H1 (cell line): ENCODE data around the gene PRICKLE1. TPM values are rescaled to one million over a fixed set of nuclear protein-coding genes. Genes with fewer than 3 reads are reported as not detected.

ENCODE experiments used
- CTCF ChIA-PET: fragments of 300-600 bp; sonication (Branson Sonifier 250); formaldehyde crosslinking; loops from one replicate; lab custom pipeline; 2021; ENCODE audit not compliant: partially characterized antibody; lab: Charles Lee
- POLR2A ChIA-PET: fragments of 300-600 bp; sonication (Branson Sonifier 250); formaldehyde crosslinking; loops from one replicate; lab custom pipeline; 2021; ENCODE audit warnings: inconsistent platforms; ENCODE audit not compliant: partially characterized antibody; lab: Charles Lee
- DNase-seq, 2 experiments: peaks; one replicate each; pipeline versions ENCODE4 v3.0.0 to v3.0.0-alpha.2; 2010 to 2022; ENCODE audit warnings: low spot score in 2 of 2, low read depth in 1 of 2, mixed read lengths in 1 of 2
- FAIRE-seq: peaks from 2 replicates; lab custom pipeline; 2011; peaks lifted over from hg19 to GRCh38; lab: Jason Lieb, UNC
- H2AFZ ChIP-seq: 2 replicates; pipeline ENCODE4 v1.8.1; 2012; ENCODE audit warnings: low read length, inconsistent platforms
- H2AK5ac ChIP-seq: 2 replicates; pipeline ENCODE4 v1.6.1; 2013; ENCODE audit warnings: low read depth, low read length
- H2BK120ac ChIP-seq: replicated peaks from 2 replicates; pipeline ENCODE3; 2013; ENCODE audit warnings: low read depth, low read length, inconsistent platforms
- H2BK12ac ChIP-seq: 2 replicates; pipeline ENCODE4 v1.6.1; 2013; ENCODE audit warnings: low read depth, low read length
- H2BK15ac ChIP-seq: 2 replicates; pipeline ENCODE4 v1.6.1; 2013; ENCODE audit warnings: low read length
- H2BK20ac ChIP-seq: 2 replicates; pipeline ENCODE4 v1.6.1; 2013; ENCODE audit warnings: low read length
- H2BK5ac ChIP-seq: 2 replicates; pipeline ENCODE4 v1.6.1; 2013; ENCODE audit warnings: low read depth, low read length
- H3K14ac ChIP-seq: 2 replicates; pipeline ENCODE4 v1.6.1; 2013; ENCODE audit warnings: inconsistent platforms; ENCODE audit not compliant: insufficient read length
- H3K18ac ChIP-seq: 2 replicates; pipeline ENCODE4 v1.6.1; 2013; ENCODE audit warnings: low read length; ENCODE audit errors: extremely low read depth
- H3K23ac ChIP-seq: 2 replicates; pipeline ENCODE4 v1.6.1; 2013; ENCODE audit warnings: inconsistent platforms; ENCODE audit not compliant: insufficient read length
- H3K23me2 ChIP-seq: 2 replicates; pipeline ENCODE4 v1.6.1; 2013; ENCODE audit warnings: low read depth, low read length
- H3K27ac ChIP-seq: 2 replicates; pipeline ENCODE4 v1.6.1; 2011; ENCODE audit warnings: low read depth, low read length, inconsistent platforms
- H3K27me3 ChIP-seq, 4 experiments: replicated peaks in 1 of 4; 1 replicate in 1 of 4; 2 replicates in 3 of 4; pipeline versions ENCODE4 v1.6.1 to v1.8.1; 2011 to 2013; ENCODE audit warnings: low read length in 3 of 4, mild to moderate bottlenecking in 3 of 4, inconsistent platforms in 2 of 4, mixed read lengths in 2 of 4, moderate library complexity in 1 of 4; ENCODE audit not compliant: control insufficient read depth in 3 of 4, insufficient read depth in 3 of 4; ENCODE audit errors: extremely low read depth in 1 of 4
- H3K36me3 ChIP-seq, 4 experiments: 2 replicates each; pipeline versions ENCODE4 v1.6.1 to v1.8.1; 2011 to 2013; ENCODE audit warnings: mild to moderate bottlenecking in 4 of 4, low read length in 3 of 4, moderate library complexity in 2 of 4, control low read depth in 1 of 4, inconsistent platforms in 1 of 4; ENCODE audit not compliant: insufficient read depth in 4 of 4, control insufficient read depth in 2 of 4
- H3K4ac ChIP-seq: replicated peaks from 2 replicates; pipeline ENCODE3; 2013; ENCODE audit warnings: low read length, low read depth, mixed read lengths, inconsistent platforms; ENCODE audit not compliant: insufficient read length
- H3K4me1 ChIP-seq, 4 experiments: replicated peaks in 1 of 4; 1 replicate in 1 of 4; 2 replicates in 3 of 4; pipeline versions ENCODE4 v1.6.1 to v1.8.1; 2011 to 2013; ENCODE audit warnings: low read length in 3 of 4, inconsistent platforms in 2 of 4, mixed read lengths in 1 of 4; ENCODE audit not compliant: insufficient read depth in 4 of 4, control insufficient read depth in 3 of 4
- H3K4me2 ChIP-seq, 2 experiments: 2 replicates each; pipeline versions ENCODE4 v1.6.1 to v1.8.1; 2011 to 2013; ENCODE audit warnings: low read depth in 2 of 2, low read length in 2 of 2, control low read depth in 1 of 2, inconsistent platforms in 1 of 2, mild to moderate bottlenecking in 1 of 2; ENCODE audit not compliant: insufficient read depth in 1 of 2
- H3K4me3 ChIP-seq, 4 experiments: fragments of 200-600, 300-600 bp in 1 of 4; sonication (generic), shearing (Covaris generic), sonication (Bioruptor Twin) in 1 of 4; 2 replicates each; pipeline versions ENCODE4 v1.5.1 to v1.8.1; 2011 to 2016; ENCODE audit warnings: low read length in 4 of 4, low read depth in 3 of 4, control low read depth in 2 of 4, inconsistent platforms in 2 of 4, mild to moderate bottlenecking in 2 of 4, mixed read lengths in 1 of 4, moderate library complexity in 1 of 4; ENCODE audit not compliant: insufficient read depth in 2 of 4; ENCODE audit errors: extremely low read depth in 1 of 4
- H3K56ac ChIP-seq: replicated peaks from 2 replicates; pipeline ENCODE3; 2013; ENCODE audit warnings: low read depth, mild to moderate bottlenecking, mixed read lengths, low read length, inconsistent platforms; ENCODE audit not compliant: insufficient read length
- H3K79me1 ChIP-seq: 2 replicates; pipeline ENCODE4 v1.6.1; 2013; ENCODE audit warnings: low read depth, low read length, control low read depth
- H3K79me2 ChIP-seq, 2 experiments: 2 replicates each; pipeline versions ENCODE4 v1.6.1 to v1.8.1; 2012 to 2013; ENCODE audit warnings: low read length in 2 of 2, mild to moderate bottlenecking in 2 of 2, inconsistent platforms in 1 of 2; ENCODE audit not compliant: insufficient read depth in 2 of 2, control insufficient read depth in 1 of 2
- H3K9ac ChIP-seq, 4 experiments: replicated peaks in 1 of 4; 1 replicate in 1 of 4; 2 replicates in 3 of 4; pipeline versions ENCODE4 v1.6.1 to v1.8.1; 2011 to 2013; ENCODE audit warnings: low read depth in 3 of 4, low read length in 3 of 4, control low read depth in 2 of 4, mild to moderate bottlenecking in 2 of 4, moderate library complexity in 2 of 4, inconsistent platforms in 1 of 4; ENCODE audit errors: extremely low read depth in 1 of 4
- H3K9me3 ChIP-seq, 2 experiments: 2 replicates each; pipeline versions ENCODE4 v1.6.1 to v1.8.1; 2012 to 2013; ENCODE audit warnings: mild to moderate bottlenecking in 2 of 2, moderate library complexity in 2 of 2, control low read depth in 1 of 2, inconsistent platforms in 1 of 2, low read depth in 1 of 2, low read length in 1 of 2, mixed read lengths in 1 of 2; ENCODE audit not compliant: insufficient read depth in 2 of 2
- H4K20me1 ChIP-seq, 2 experiments: replicated peaks in 1 of 2; 2 replicates each; pipeline versions ENCODE3 to v1.8.1; 2011 to 2013; ENCODE audit warnings: inconsistent platforms in 2 of 2, low read length in 2 of 2, mild to moderate bottlenecking in 1 of 2; ENCODE audit not compliant: insufficient read depth in 2 of 2, control insufficient read depth in 1 of 2
- H4K5ac ChIP-seq: 2 replicates; pipeline ENCODE4 v1.6.1; 2013; ENCODE audit warnings: low read length, low read depth, mixed read lengths, inconsistent platforms; ENCODE audit not compliant: insufficient read length
- H4K8ac ChIP-seq: 2 replicates; pipeline ENCODE4 v1.8.0; 2013; ENCODE audit warnings: mild to moderate bottlenecking, moderate library complexity, low read length, inconsistent platforms; ENCODE audit not compliant: insufficient read depth; ENCODE audit errors: extremely low read depth
- H4K91ac ChIP-seq: replicated peaks from 2 replicates; pipeline ENCODE3; 2013; ENCODE audit warnings: low read length, mixed read lengths, inconsistent platforms; ENCODE audit not compliant: insufficient read length
- SIN3A ChIP-seq, 2 experiments: IDR thresholded peaks in 1 of 2; conservative IDR thresholded peaks in 1 of 2; 2 replicates each; pipeline ENCODE4 v1.6.1; 2011 to 2012; ENCODE audit warnings: low read length in 2 of 2, improper control_type of control experiment in 1 of 2, low read depth in 1 of 2, mild to moderate bottlenecking in 1 of 2
- SP2 ChIP-seq: IDR thresholded peaks from 2 replicates; pipeline ENCODE4 v1.6.1; 2012; ENCODE audit warnings: mild to moderate bottlenecking, low read length, inconsistent platforms
- USF2 ChIP-seq: IDR thresholded peaks from 2 replicates; pipeline ENCODE4 v1.6.1; 2011; ENCODE audit warnings: low read length, improper control_type of control experiment
- YY1 ChIP-seq: IDR thresholded peaks from 2 replicates; pipeline ENCODE4 v1.6.1; 2011; ENCODE audit warnings: low read depth, mild to moderate bottlenecking, low read length
- WGBS, 2 experiments: shearing (Covaris generic) in 1 of 2; methylation state at CpG; one replicate each; pipeline versions ENCODE4 v1.1.6 to v1.1.7; 2013 to 2015; ENCODE audit warnings: low lambda C conversion rate in 2 of 2, mixed read lengths in 2 of 2, inconsistent platforms in 1 of 2, low coverage in 1 of 2, missing lambda C conversion rate in 1 of 2; ENCODE audit not compliant: insufficient replicate concordance in 2 of 2, insufficient coverage in 1 of 2, insufficient read length in 1 of 2; ENCODE audit errors: extremely low coverage in 1 of 2, missing lambda C conversion rate in 1 of 2; 5-methylcytosine and 5-hydroxymethylcytosine counted together
- polyA plus RNA-seq, 7 experiments: library from polyadenylated mRNA; depleted of rRNA in 3 of 7; stranded (reverse) in 5 of 7; unstranded in 2 of 7; fragments of >200 nt in 5 of 7; fragments of 200-250 nt in 2 of 7; gene quantifications; 1 replicate in 5 of 7; 2 replicates in 1 of 7; 4 replicates in 1 of 7; pipeline versions ENCODE4 v1.2.1 to v1.2.3, GENCODE V29; 2011 to 2013; ENCODE audit warnings: missing spikeins in 2 of 7, mixed read lengths in 2 of 7
- total RNA-seq: library from RNA; stranded (reverse); fragmentation: NEBNext Ultra II Directional; extraction: Animal tissue kit (Norgen Biotek cat#: 25700); gene quantifications from 2 replicates; pipeline ENCODE4 v1.2.1, GENCODE V29; 2021

The PRICKLE1 gene
- total and polyA plus RNA-seq, 2 of the 8 experiments (the other 6 are each of a cell fraction or from before 2014, with no cell fraction given): 14.0 to 22.4 TPM

GRCh38 chr12:42502682-42503081 lies 86.9 kb downstream of the PRICKLE1 start:
- FAIRE-seq: no peak
- no peak overlapping the region for H2BK120ac ChIP-seq

More at GRCh38 chr12:42502682-42503081, 86.9 kb downstream of the PRICKLE1 start:
- DNase-seq: no peak
- WGBS, 2 experiments: 88% methylated on average over 6 of the region's 6 CpGs; no CpG with 5 or more reads in 1 of the 2 experiments
- Histone ChIP-seq H2BK12ac (no peak overlapping the region), H3K4me3 (no peak overlapping the region), H3K14ac (no peak overlapping the region), H2AK5ac (no peak overlapping the region), H2BK5ac (no peak overlapping the region), H2BK15ac (no peak overlapping the region), H4K91ac (no peak overlapping the region), H4K20me1 (no peaks in the 10 kb centered on the region), H3K23ac (no peak overlapping the region), H3K4me1 (no peaks in the 10 kb centered on the region; a peak in 1 of 7 replicates), H2AFZ (no peak overlapping the region), H3K56ac (no peak overlapping the region), H3K79me2 (no peaks in the 10 kb centered on the region), H3K79me1 (no peaks in the 10 kb centered on the region), H4K8ac (no peak overlapping the region), H3K9me3 (no peaks in the 10 kb centered on the region), H3K4me2 (no peak overlapping the region), H3K36me3 (no peaks in the 10 kb centered on the region), H3K18ac (no peak overlapping the region), H4K5ac (no peak overlapping the region), H3K27ac (no peak overlapping the region), H3K27me3 (no peaks in the 10 kb centered on the region), H3K23me2 (no peaks in the 10 kb centered on the region), H3K9ac (no peak overlapping the region), H2BK20ac (no peak overlapping the region), H3K4ac (no peak overlapping the region)
- ChIA-PET POLR2A (interaction anchor here (1.0 kb wide), 1 partner anchor 17 kb away, joined by 3 read pairs; no protein-coding TSS in a partner anchor), CTCF (interaction anchor here (1.0 to 1.4 kb wide), 3 partner anchors 12 to 131 kb away, joined by 3 read pairs; no protein-coding TSS in a partner anchor)
- no peak for TF ChIP-seq YY1
- no peak for TF ChIP-seq USF2
- no peak for TF ChIP-seq SIN3A (conservative IDR thresholded peaks at IDR 0.05 in 1 of 2, IDR thresholded peaks at IDR 0.05 in 1 of 2; ENCODE audit: low read depth in 1 of 2, low read length in 2 of 2)
- TF ChIP-seq SP2: no peak
